ENCODE measurements around the gene KCNG1.

DNA sequence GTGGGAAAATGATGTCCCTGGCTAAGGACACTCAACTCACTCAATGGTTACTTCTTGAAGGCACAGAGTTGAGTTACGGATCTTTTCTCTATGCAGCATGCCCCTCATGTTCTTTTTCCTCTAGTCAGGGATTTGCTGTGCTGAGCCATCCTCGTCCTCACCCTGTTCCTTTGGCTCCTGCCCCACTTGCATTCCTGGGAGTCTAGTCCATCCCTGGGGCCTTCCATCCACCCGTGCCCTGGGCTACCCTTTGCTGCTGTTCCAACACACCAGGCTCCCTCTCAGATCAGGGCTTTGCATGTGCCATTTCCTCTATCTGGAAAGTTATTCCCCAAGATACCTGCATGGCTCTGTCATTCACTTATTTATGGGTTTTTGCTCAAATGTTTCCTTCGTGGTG lies 13.3 kb upstream of the KCNG1 start:
- TF ChIP-seq CTCF (tag by site-specific recombination; IDR thresholded peaks at IDR 0.05) (no peak), ZNF629 (tag by site-specific recombination; IDR thresholded peaks at IDR 0.05) (no peak), ZNF830 (tag by site-specific recombination; IDR thresholded peaks at IDR 0.05; ENCODE audit: low read depth) (no peak), BCL11A (tag by site-specific recombination; IDR thresholded peaks at IDR 0.05; ENCODE audit: low read depth) (no peak), ZBTB10 (tag by site-specific recombination; IDR thresholded peaks at IDR 0.05) (no peak), KLF1 (tag by site-specific recombination; IDR thresholded peaks at IDR 0.05) (no peak), ZNF558 (tag by site-specific recombination; IDR thresholded peaks at IDR 0.05) (no peak), ZNF140 (tag by site-specific recombination; IDR thresholded peaks at IDR 0.05) (no peak)
